Sigmoid colon (tissue), 7 donors: ENCODE data around the gene ENTPD6. TPM values are rescaled to one million over a fixed set of nuclear protein-coding genes. Genes with fewer than 3 reads are reported as not detected.
"Not testable (repeated sequence)": the region's sequence is repeated elsewhere in the genome, so short reads cannot be mapped to it uniquely, and the experiment has no call there.

Source experiments
- DNase-seq: peaks from one replicate; pipeline ENCODE4 v3.0.0-alpha.2; 2019
- H3K27ac ChIP-seq, 4 donors: fragments of 200-600 bp; sonication (generic); one replicate each; pipeline ENCODE4 v1.5.1; 2016 to 2019; ENCODE audit warnings: mild to moderate bottlenecking in 1 of 4
- H3K27me3 ChIP-seq, 3 donors: fragments of 200-600 bp; sonication (generic); one replicate each; pipeline ENCODE4 v1.5.1; 2019; ENCODE audit warnings: mild to moderate bottlenecking in 1 of 3
- H3K36me3 ChIP-seq, 4 donors: fragments of 200-600 bp; sonication (generic); one replicate each; pipeline ENCODE4 v1.5.1; 2016 to 2019
- H3K4me1 ChIP-seq, 4 donors: fragments of 200-600 bp; sonication (generic); one replicate each; pipeline ENCODE4 v1.5.1; 2017 to 2019
- H3K4me3 ChIP-seq, 4 donors: fragments of 200-600 bp; sonication (generic); one replicate each; pipeline ENCODE4 v1.5.1; 2017 to 2019; ENCODE audit warnings: mild to moderate bottlenecking in 2 of 4, moderate library complexity in 1 of 4
- H3K9me3 ChIP-seq, 4 donors: fragments of 200-600 bp in 3 of 4; sonication (generic) in 3 of 4; one replicate each; pipeline versions ENCODE4 v1.5.1 to v1.6.1; 2013 to 2019
- EP300 ChIP-seq, 4 donors: sonication (generic); formaldehyde crosslinking; IDR thresholded peaks; one replicate each; pipeline ENCODE4 v1.6.1; 2017; ENCODE audit warnings: antibody characterized with exemption in 4 of 4
- POLR2A ChIP-seq, 2 donors: fragments of 450-650 bp; IDR thresholded peaks; one replicate each; pipeline ENCODE4 v1.6.1; 2016; ENCODE audit warnings: antibody characterized with exemption in 2 of 2, mild to moderate bottlenecking in 2 of 2, moderate library complexity in 2 of 2
- POLR2AphosphoS5 ChIP-seq, 4 donors: sonication (generic); formaldehyde crosslinking; IDR thresholded peaks; one replicate each; pipeline ENCODE4 v1.6.1; 2017; ENCODE audit warnings: antibody characterized with exemption in 4 of 4
- WGBS, 2 donors: extraction: QIAGEN DNeasy Blood & Tissue Kit; methylation state at CpG; one replicate each; pipeline ENCODE4 v1.1.7; 2013; 5-methylcytosine and 5-hydroxymethylcytosine counted together
- intact Hi-C: fragments of 100-400 bp; cut with DNase I; formaldehyde crosslinking; loops from one replicate; pipeline ENCODE4 v1.15.1; 2023
- polyA plus RNA-seq, 3 donors: library from polyadenylated mRNA; stranded (reverse); fragments of 200-250 nt; gene quantifications; one replicate each; pipeline ENCODE4 v1.2.3, GENCODE V29; 2013
- total RNA-seq, 4 donors: library from RNA; depleted of rRNA; stranded (reverse); fragments of >200 nt; gene quantifications; one replicate each; pipeline ENCODE4 v1.1.0, GENCODE V29; 2016
- TF ChIP-seq, protein P1 (sequence below), 4 experiments: fragments of 450-650 bp in 3 of 4; fragments of 200-600 bp in 1 of 4; IDR thresholded peaks; one replicate each; pipeline ENCODE4 v1.5.1; 2016 to 2019; ENCODE audit warnings: antibody characterized with exemption in 4 of 4, mild to moderate bottlenecking in 3 of 4, moderate library complexity in 2 of 4
- donor health status: healthy with polysubstance abuse.
- donor health status: Bipolar disorder and iron deficiency.
- donor health status: healthy.

ENTPD6 gene
- total and polyA plus RNA-seq, 7 donors, result 26.0 to 117 (median 41.4) TPM

DNA sequence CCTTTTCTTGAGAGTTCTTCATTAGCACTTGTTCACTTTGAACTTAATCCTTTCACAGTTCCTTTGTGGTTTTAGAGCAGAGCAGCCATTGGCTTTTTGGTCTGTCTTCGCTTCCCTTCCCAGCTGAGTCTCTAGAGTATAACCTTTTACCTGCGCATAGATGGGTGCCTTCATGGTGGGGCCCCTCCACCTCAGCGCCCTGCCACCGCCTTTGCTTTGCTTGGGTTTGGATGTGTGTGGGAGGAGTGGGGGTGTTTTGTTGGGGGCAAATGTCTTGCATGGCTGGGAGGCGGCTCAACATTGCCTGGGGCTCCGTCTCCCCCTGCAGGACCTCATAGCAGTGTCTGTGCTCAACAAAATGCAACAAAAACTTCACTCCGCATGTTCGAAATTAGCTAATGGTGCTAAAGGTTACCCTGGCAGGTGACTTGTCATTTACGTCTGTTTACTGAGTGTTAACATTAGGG, 64.3 kb downstream of the ENTPD6 start:
- H3K4me3 ChIP-seq, result no peak overlapping the region
- TF ChIP-seq EP300 (IDR thresholded peaks at IDR 0.05) (no peak), POLR2A (IDR thresholded peaks at IDR 0.05) (no peak), POLR2AphosphoS5 (IDR thresholded peaks at IDR 0.05) (no peak)
- TF ChIP-seq, protein P1, sequence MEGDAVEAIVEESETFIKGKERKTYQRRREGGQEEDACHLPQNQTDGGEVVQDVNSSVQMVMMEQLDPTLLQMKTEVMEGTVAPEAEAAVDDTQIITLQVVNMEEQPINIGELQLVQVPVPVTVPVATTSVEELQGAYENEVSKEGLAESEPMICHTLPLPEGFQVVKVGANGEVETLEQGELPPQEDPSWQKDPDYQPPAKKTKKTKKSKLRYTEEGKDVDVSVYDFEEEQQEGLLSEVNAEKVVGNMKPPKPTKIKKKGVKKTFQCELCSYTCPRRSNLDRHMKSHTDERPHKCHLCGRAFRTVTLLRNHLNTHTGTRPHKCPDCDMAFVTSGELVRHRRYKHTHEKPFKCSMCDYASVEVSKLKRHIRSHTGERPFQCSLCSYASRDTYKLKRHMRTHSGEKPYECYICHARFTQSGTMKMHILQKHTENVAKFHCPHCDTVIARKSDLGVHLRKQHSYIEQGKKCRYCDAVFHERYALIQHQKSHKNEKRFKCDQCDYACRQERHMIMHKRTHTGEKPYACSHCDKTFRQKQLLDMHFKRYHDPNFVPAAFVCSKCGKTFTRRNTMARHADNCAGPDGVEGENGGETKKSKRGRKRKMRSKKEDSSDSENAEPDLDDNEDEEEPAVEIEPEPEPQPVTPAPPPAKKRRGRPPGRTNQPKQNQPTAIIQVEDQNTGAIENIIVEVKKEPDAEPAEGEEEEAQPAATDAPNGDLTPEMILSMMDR (IDR thresholded peaks at IDR 0.05), result no peak
- H3K27ac ChIP-seq, result no peak overlapping the region
- WGBS, 2 donors, result 43 to 72% methylated on average over 9 of the region's 9 CpGs
- intact Hi-C loops, result no loop called here
- no peaks in the 10 kb centered on the region for H3K9me3 ChIP-seq
- H3K27me3 ChIP-seq, result no peaks in the 10 kb centered on the region
- H3K4me1 ChIP-seq, result peaks cover 0 to 48% (median 40%) of the 10 kb centered on the region in 4 donors
- peak; percentile 22 for DNase-seq
- H3K36me3 ChIP-seq, result peaks cover 0 to 38% (median 24%) of the 10 kb centered on the region in 4 donors

- intact Hi-C loops, H3K27ac ChIP-seq, H3K4me3 ChIP-seq, H3K27me3 ChIP-seq, H3K9me3 ChIP-seq: not testable (repeated sequence)
- 60 to 82% methylated on average over 16 of the region's 16 CpGs for WGBS, 2 donors
- DNase-seq, result peak; percentile 25
- Histone ChIP-seq H3K36me3 (peaks cover 0 to 33% (median 24%) of the 10 kb centered on the region in 4 donors), H3K4me1 (peaks cover 0 to 37% (median 29%) of the 10 kb centered on the region in 4 donors)
Observed at GRCh38 chr20:25260770-25261437, 65.4 kb downstream of the ENTPD6 start.

- H3K4me1 ChIP-seq, result peaks cover 0 to 44% (median 38%) of the 10 kb centered on the region in 4 donors
- intact Hi-C loops, result no loop called here
- 86 to 91% methylated on average over 11 of the region's 11 CpGs for WGBS, 2 donors
- peak; percentile 39 for DNase-seq
- H3K4me3 ChIP-seq, result no peak overlapping the region
- TF ChIP-seq EP300 (IDR thresholded peaks at IDR 0.05), result no peak
- TF ChIP-seq, protein P1 (IDR thresholded peaks at IDR 0.05), result no peak
- TF ChIP-seq POLR2A (IDR thresholded peaks at IDR 0.05), result no peak
- TF ChIP-seq POLR2AphosphoS5 (IDR thresholded peaks at IDR 0.05), result no peak
- peaks cover 15 to 53% (median 28%) of the 10 kb centered on the region in 4 donors for H3K36me3 ChIP-seq
- no peaks in the 10 kb centered on the region for H3K9me3 ChIP-seq
- peak overlapping the region; percentile 15 to 62 (median 30) for H3K27ac ChIP-seq
- H3K27me3 ChIP-seq, result no peaks in the 10 kb centered on the region
Observed at GRCh38 chr20:25269057-25269832, 73.7 kb downstream of the ENTPD6 start.

DNA sequence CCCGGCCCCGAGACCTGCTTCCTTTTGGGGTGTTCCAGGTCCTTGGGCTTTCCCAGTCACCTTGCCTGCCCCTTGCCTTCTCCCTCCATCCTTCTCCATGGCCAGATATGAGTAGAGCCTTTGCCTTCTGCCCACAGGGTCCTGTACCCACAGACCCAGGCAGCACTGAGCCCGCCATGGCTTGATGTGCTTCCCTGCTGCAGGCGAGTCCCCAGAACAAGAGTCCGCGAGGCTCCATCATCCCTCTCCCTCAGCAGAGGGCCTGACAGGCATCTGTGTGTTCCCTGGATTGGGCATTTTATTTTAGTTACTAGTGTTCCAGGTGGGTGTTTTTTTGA, 74.3 kb downstream of the ENTPD6 start:
- H3K27ac ChIP-seq, result peak overlapping the region in 3 of 4 donors; percentile 15 to 62 (median 34)
- peaks cover 15 to 59% (median 33%) of the 10 kb centered on the region in 4 donors for H3K36me3 ChIP-seq
- no peaks in the 10 kb centered on the region for H3K27me3 ChIP-seq
- TF ChIP-seq, protein P1 (IDR thresholded peaks at IDR 0.05), result no peak
- TF ChIP-seq POLR2A (IDR thresholded peaks at IDR 0.05) (no peak), EP300 (IDR thresholded peaks at IDR 0.05) (no peak), POLR2AphosphoS5 (IDR thresholded peaks at IDR 0.05) (no peak)
- WGBS, 2 donors, result 95 to 98% methylated on average over 6 of the region's 6 CpGs
- H3K9me3 ChIP-seq, result no peaks in the 10 kb centered on the region
- intact Hi-C loops, result no loop called here
- peaks cover 0 to 49% (median 43%) of the 10 kb centered on the region in 4 donors for H3K4me1 ChIP-seq
- no peak overlapping the region for H3K4me3 ChIP-seq
- DNase-seq, result peak; percentile 57

- intact Hi-C loops, result no loop called here
- peak; percentile 38 for DNase-seq
- Histone ChIP-seq H3K36me3 (peaks cover 15 to 69% (median 44%) of the 10 kb centered on the region in 4 donors), H3K9me3 (no peaks in the 10 kb centered on the region), H3K4me1 (peaks cover 0 to 58% (median 44%) of the 10 kb centered on the region in 4 donors), H3K4me3 (no peak overlapping the region), H3K27ac (peak overlapping the region; percentile 76 to 88 (median 80)), H3K27me3 (no peaks in the 10 kb centered on the region)
- 48 to 79% methylated on average over 12 of the region's 12 CpGs for WGBS, 2 donors
- TF ChIP-seq POLR2A (IDR thresholded peaks at IDR 0.05) (no peak), EP300 (IDR thresholded peaks at IDR 0.05) (no peak), POLR2AphosphoS5 (IDR thresholded peaks at IDR 0.05) (no peak)
- TF ChIP-seq, protein P1 (IDR thresholded peaks at IDR 0.05), result no peak
Observed at GRCh38 chr20:25270829-25271251, 75.3 kb downstream of the ENTPD6 start.
